CD4-positive, alpha-beta T cell treated with Interferon gamma for 1 hour (primary cell): ENCODE data around the gene GSPT2.
"Not testable (repeated sequence)": the region's sequence is repeated elsewhere in the genome, so short reads cannot be mapped to it uniquely, and the experiment has no call there.

Experiments used
- DNase-seq: peaks from one replicate; pipeline ENCODE4 v3.0.0-alpha.2; 2020

Gene GSPT2

GRCh38 chrX:51743179-51743957, at the start of gene GSPT2:
Gene GSPT2, plus strand, starts transcription at chrX:51743442. Its CDS starts 185 bp downstream, at chrX:51743627.
- DNase-seq: peak; percentile 62

GRCh38 chrX:51694254-51694653, 49.0 kb upstream of the GSPT2 start:
- no peak for DNase-seq

GRCh38 chrX:51697397-51697796, 45.8 kb upstream of the GSPT2 start:
- DNase-seq: no peak

- not testable (repeated sequence) for DNase-seq
Measured at GRCh38 chrX:51710277-51711164, 32.7 kb upstream of the GSPT2 start, which contains the start of gene CENPVL1. Gene CENPVL1, plus strand, starts transcription at chrX:51710512. Its CDS starts 0 bp downstream, at chrX:51710512.

GRCh38 chrX:51712943-51713647, 30.1 kb upstream of the GSPT2 start:
- DNase-seq: not testable (repeated sequence)

- no peak for DNase-seq
Measured at GRCh38 chrX:51728202-51728601, 15.0 kb upstream of the GSPT2 start.

GRCh38 chrX:51737091-51737490, 6.2 kb upstream of the GSPT2 start:
- DNase-seq: no peak

- DNase-seq: no peak
Measured at GRCh38 chrX:51742586-51742985, 656 bp upstream of the GSPT2 start.

GRCh38 chrX:51747671-51748070, 4.4 kb downstream of the GSPT2 start:
- DNase-seq: no peak

- DNase-seq: no peak
Measured at GRCh38 chrX:51759055-51759839, 16.0 kb downstream of the GSPT2 start.

GRCh38 chrX:51760657-51761056, 17.4 kb downstream of the GSPT2 start:
- DNase-seq: no peak

- DNase-seq: no peak
Measured at GRCh38 chrX:51766546-51766945, 23.3 kb downstream of the GSPT2 start.

- no peak for DNase-seq
Measured at GRCh38 chrX:51776851-51777250, 33.6 kb downstream of the GSPT2 start.

GRCh38 chrX:51779306-51779705, 36.1 kb downstream of the GSPT2 start:
- no peak for DNase-seq

GRCh38 chrX:51795136-51795535, 51.9 kb downstream of the GSPT2 start:
- DNase-seq: no peak
